ENCODE results near the gene OR1F1. TPM values are rescaled to one million over a fixed set of nuclear protein-coding genes. Genes with fewer than 3 reads are reported as not detected.

OR1F1 gene
- total and polyA plus RNA-seq, 9 of the 15 experiments (the other 6 are each of a cell fraction or from before 2014, with no cell fraction given), result 0.15 to 0.61 (median 0.35) TPM; not detected in 3

- no peak; a peak in 1 of 4 replicates for TF ChIP-seq MAZ (CRISPR knock-in tag; conservative IDR thresholded peaks at IDR 0.05 in 1 of 2, IDR thresholded peaks at IDR 0.05 in 1 of 2)
- no peak for TF ChIP-seq ZBED1 (IDR thresholded peaks at IDR 0.05)
- TF ChIP-seq CBFA2T2 (conservative IDR thresholded peaks at IDR 0.05), result no peak
- TF ChIP-seq ESRRA (IDR thresholded peaks at IDR 0.05; ENCODE audit: borderline replicate concordance, low read depth), result no peak
- no peak for TF ChIP-seq CREBBP (IDR thresholded peaks at IDR 0.05; ENCODE audit: low read depth, low read length)
- TF ChIP-seq DPF2 (IDR thresholded peaks at IDR 0.05), result no peak; the same call in 1 of the 2 replicates
- TF ChIP-seq ZNF408 (CRISPR knock-in tag; IDR thresholded peaks at IDR 0.05; ENCODE audit: low read depth), result no peak
- peak; percentile 67 for TF ChIP-seq MYC (IDR thresholded peaks at IDR 0.05; ENCODE audit: low read depth, low read length)
- TF ChIP-seq MYC (CRISPR knock-in tag; IDR thresholded peaks at IDR 0.05; ENCODE audit: borderline replicate concordance, low read depth), result no peak; the same call in 1 of the 2 replicates
- no peak for TF ChIP-seq HSF4 (CRISPR knock-in tag; IDR thresholded peaks at IDR 0.05; ENCODE audit: borderline replicate concordance)
- peak; percentile 70 for TF ChIP-seq PRDM10 (IDR thresholded peaks at IDR 0.05; ENCODE audit: partially characterized antibody)
- no peak for TF ChIP-seq PRPF4 (IDR thresholded peaks at IDR 0.05; ENCODE audit: insufficient read depth, low read depth, low read length, poor library complexity, severe bottlenecking)
- no peak for TF ChIP-seq LARP7 (IDR thresholded peaks at IDR 0.05)
- no peak for TF ChIP-seq SMARCC2 (IDR thresholded peaks at IDR 0.05; ENCODE audit: low read depth)
- TF ChIP-seq JUND (IDR thresholded peaks at IDR 0.05; ENCODE audit: borderline replicate concordance, low read depth, low read length), result 0 out of 2 replicates have a peak, but pooled peaks have one; percentile 17
- no peak for TF ChIP-seq JUND (tag; IDR thresholded peaks at IDR 0.05; ENCODE audit: borderline replicate concordance, low read depth, low read length)
- no peak for TF ChIP-seq CBFB (CRISPR knock-in tag; IDR thresholded peaks at IDR 0.05)
- TF ChIP-seq PATZ1 (CRISPR knock-in tag; IDR thresholded peaks at IDR 0.05; ENCODE audit: borderline replicate concordance), result no peak
- TF ChIP-seq TCF15 (CRISPR knock-in tag; IDR thresholded peaks at IDR 0.05), result no peak
- no peak for TF ChIP-seq HNRNPLL (IDR thresholded peaks at IDR 0.05; ENCODE audit: low read depth, low read length, poor library complexity, severe bottlenecking)
- no peak for TF ChIP-seq ZNF217 (CRISPR knock-in tag; IDR thresholded peaks at IDR 0.05)
Measured at GRCh38 chr16:3158510-3159314, 29.3 kb upstream of the OR1F1 start (continued).
